IPS-18c (cell line): ENCODE data around the gene PUS3.
"Not testable (repeated sequence)": the region's sequence is repeated elsewhere in the genome, so short reads cannot be mapped to it uniquely, and the experiment has no call there.

ENCODE experiments used
- H3K4me3 ChIP-seq: 2 replicates; pipeline ENCODE4 v1.7.0; 2013; ENCODE audit warnings: low read depth, mild to moderate bottlenecking, low read length, moderate library complexity; ENCODE audit not compliant: insufficient read depth
- H3K9me3 ChIP-seq: one replicate; pipeline ENCODE4 v1.6.1; 2013; ENCODE audit warnings: mild to moderate bottlenecking, low read length, moderate library complexity; ENCODE audit not compliant: control insufficient read depth, insufficient read depth

PUS3 gene

DNA sequence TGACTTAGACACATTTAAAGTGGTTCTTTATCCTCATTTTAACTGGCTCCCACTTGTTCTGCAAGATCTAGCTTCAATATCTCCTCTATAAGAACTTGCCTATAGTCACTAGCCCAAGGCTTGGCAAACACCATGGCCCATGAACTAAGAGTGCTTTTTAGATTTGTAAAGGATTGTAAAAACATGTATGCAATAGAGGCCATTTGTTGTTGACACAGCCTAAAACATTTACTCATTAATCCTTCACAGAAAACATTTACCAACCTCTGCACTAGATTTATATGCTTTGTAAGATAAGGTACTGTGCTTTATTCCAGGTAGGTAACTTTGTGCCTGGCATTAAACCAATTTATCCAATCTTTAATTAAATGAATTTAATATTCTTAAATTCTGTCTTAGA lies 10.0 kb downstream of the PUS3 start:
- H3K4me3 ChIP-seq = no peak overlapping the region

DNA sequence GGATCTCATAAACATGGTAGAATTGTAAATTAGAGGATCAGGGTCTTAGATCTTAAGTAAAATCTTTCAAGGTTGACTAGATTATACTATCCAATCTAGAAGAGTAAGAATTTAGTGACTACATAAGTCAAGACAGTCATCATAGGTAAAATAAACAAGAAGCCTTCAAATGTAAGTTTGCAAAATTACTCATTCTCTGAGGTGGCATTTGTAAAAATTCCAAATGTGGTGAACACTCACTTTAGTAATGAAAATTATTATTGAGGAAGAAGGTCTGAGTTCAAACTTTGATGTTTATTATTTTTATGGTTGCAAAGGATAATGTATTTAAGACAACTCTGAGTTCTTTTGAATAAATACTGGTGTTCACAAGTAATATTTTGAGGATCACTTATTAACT lies 10.9 kb downstream of the PUS3 start:
- H3K4me3 ChIP-seq = no peak overlapping the region

More for the DNA sequence above, 10.0 kb downstream of the PUS3 start:
- no peaks in the 10 kb centered on the region for H3K9me3 ChIP-seq

DNA sequence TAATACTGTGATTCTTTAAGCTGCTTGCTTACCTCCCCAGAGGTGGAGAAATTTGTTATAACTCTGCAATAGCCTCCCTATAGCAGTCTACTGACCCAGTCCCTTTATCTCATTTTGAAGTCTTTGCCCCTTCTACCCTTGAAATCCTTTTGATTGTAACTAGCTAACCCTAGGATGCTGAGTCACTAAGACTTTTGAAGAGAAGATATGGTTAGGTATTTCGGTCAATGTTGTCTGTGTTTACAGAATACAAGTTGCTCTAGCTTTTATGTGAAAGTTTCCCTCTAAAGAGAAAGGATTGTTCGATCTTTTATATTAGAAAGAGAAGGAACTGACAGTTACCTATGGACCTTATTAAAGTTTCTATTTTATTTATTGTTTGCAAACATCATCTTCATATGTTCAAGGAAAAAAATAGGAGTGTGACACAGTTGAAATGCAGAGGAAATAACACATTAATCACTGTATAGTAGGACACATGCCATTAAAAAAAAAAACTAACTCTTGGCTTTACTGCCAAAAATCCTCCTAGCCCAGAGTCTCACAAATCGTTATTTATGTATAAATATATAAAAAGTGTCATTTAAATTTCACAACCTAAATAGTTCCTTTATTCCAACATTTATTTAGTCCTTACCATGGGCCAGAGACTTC lies 12.4 kb downstream of the PUS3 start:
- no peak overlapping the region for H3K4me3 ChIP-seq
- peaks cover 6% of the 10 kb centered on the region for H3K9me3 ChIP-seq

More for the DNA sequence above, 10.9 kb downstream of the PUS3 start:
- peaks cover 2% of the 10 kb centered on the region for H3K9me3 ChIP-seq

DNA sequence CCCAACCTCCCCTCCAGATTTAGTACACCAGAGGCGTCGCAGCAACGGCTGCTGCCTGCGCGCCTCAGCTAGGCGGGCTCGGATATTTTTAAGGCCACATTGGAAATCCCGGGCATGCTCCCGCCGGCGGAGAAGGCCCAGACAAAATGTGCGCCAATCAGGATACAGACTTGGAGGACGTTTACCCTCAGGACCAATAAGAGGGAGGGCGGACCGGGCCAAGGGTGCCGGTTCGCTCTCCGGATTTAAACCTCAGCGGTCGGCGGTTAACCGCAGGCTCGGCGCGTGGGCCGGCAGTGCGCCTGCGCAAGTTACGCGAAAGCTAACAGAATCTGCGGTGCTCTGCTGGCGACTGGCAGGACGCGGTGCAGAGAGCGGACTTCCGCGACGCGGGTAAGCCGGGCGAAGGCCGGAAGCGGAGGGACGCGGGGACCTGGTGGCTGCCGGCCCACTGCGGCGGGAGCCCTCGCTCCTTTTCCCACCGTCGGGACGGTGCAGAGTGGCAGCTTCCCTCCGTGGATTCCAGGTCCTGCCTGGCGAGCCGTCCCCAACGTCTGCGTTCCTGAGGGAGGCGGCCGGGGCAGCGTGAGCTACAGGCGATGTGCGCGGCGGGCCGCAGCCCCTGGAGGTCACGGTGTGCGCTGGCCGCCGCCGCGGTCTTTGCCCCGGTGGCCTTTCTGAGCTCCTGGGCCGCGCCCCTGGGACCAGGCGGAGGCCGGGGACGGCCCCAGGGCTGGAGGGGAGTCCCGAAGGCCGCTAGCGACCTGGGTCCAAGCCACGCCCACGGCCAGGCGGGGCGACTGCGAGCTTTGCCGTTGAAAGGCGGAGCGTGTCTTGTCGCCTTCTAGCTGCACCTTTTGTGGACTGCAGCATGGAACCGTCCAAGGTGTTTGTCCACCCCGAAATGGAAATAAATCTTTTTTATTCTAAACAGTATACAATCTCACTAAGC lies 15.4 kb downstream of the PUS3 start, which contains the start of gene HYLS1:
HYLS1 (plus strand) TSS at position 296 of the 952 bp plus-strand sequence. CDS start 11,701 bp downstream, outside the sequence.
- Histone ChIP-seq H3K9me3 (peaks cover 6% of the 10 kb centered on the region), H3K4me3 (peak within 1 kb of the TSS; percentile 89)

DNA sequence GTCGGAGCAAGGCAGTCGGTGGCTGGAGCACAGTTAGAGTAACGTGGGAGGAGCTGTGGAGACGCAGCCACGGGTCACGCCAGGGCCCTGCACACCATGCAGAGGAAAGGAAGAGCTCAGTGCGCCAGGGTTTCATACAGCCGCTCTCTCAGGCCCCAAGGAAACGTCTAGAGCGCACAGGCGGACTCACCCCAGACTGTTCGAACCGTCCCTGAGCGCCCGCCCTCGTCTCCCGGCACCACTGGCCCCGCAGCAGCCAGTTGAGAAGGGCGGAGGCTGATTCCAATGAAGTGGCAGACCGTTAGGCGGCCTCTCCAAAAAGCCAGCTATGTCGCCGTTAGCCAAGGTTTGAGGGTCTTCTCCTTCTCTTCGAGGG lies 16.0 kb downstream of the PUS3 start:
- peaks cover 6% of the 10 kb centered on the region for H3K9me3 ChIP-seq

DNA sequence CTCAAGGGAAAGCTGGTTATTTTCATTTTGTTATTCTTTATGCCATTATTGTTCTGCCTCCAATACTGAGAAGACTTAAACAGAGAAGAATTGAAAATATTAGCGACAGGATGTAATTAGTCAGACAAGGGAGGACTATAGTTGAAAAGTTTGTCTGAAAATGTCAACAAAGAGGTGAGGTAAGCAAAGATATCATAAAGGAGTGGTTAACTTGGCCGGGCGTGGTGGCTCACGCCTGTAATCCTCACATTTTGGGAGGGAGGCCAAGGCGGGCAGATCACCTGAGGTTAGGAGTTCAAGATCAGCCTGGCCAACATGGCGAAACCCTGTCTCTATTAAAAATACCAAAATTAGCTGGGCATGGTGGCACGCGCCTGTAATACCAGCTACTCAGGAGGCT lies 19.6 kb downstream of the PUS3 start:
- Histone ChIP-seq H3K4me3 (no peak overlapping the region), H3K9me3 (peaks cover 6% of the 10 kb centered on the region)

More for the DNA sequence above, 16.0 kb downstream of the PUS3 start:
- H3K4me3 ChIP-seq = peak overlapping the region; percentile 89

DNA sequence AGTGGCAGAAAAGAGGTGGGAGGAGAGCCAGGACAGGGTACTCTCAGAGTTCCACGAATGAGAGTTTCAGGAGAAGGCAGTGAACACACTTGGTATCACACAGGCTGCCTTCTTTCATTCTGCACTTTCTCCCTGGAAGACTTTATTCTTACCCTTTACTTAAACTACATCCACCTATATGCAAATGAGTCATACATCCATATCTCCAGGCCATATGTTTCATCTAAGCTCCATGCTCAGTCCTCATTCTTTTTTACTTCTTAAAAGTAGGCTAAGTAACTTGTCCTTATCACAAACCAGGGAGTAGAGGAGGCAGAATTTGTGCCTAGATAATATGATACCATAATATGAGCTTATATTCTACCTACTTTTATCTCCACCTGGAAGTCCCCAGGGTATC lies 21.7 kb downstream of the PUS3 start:
- H3K4me3 ChIP-seq = no peak overlapping the region
- H3K9me3 ChIP-seq = no peaks in the 10 kb centered on the region

DNA sequence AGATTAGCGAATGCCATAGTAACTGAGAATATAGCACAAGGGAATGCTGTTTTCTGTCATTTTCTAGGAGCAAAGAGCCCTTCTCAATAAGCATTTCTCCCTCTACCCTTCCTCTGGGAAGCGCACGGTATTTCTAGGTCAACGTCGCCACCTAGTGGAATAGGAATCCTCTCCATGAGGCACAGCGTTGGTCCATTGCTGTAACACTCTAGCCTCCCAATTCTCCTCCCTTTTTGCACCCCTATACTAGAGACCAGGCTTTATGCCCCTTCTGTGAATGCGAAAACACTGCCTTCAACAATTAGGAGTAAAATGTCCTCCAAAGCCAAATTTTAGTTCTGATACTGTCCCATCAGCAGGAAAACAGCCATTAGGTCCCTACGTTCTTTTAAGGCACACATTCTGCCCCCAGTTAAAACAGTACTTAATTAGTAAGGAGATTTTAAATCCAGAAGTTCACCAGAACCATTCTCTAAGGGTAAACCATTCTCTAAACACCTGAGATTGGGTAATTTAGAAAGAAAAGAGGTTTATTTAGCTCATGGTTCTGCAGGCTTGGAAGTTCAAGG lies 28.4 kb downstream of the PUS3 start:
- H3K4me3 ChIP-seq = no peak overlapping the region
- H3K9me3 ChIP-seq = no peaks in the 10 kb centered on the region

DNA sequence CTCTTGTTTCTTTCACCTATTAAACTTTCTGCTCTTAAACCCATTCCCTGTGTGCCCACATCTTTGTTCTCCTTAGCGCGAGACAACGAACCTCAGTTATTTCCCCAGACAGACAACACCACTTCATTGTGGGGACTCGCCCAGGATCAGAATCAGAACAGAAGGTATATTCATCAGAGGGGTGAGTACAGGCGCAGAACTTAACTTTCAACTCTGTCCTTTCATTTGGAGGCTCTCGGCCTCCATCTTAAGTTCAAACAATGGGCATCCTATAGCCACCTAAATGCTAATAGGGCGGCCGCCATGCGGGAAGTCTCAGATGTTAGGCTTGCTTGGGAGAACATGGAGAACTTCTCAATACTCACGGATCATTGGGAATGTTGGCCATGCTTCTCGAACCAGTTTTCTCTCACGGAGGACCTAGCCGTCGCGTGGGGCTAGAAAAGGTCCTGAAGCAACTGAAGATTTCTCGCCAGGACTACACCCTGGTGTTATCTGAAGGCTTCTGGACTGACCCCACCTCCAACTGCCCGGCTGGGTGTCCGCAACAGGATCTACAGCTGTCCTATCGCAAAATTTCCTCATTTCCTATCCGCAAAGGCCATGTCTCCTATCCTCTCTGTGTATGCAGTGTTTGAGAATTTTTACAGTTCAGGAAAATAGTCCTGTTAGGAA lies 29.0 kb downstream of the PUS3 start:
- H3K4me3 ChIP-seq = no peak overlapping the region; the same call in 1 of the 2 replicates
- no peaks in the 10 kb centered on the region for H3K9me3 ChIP-seq

DNA sequence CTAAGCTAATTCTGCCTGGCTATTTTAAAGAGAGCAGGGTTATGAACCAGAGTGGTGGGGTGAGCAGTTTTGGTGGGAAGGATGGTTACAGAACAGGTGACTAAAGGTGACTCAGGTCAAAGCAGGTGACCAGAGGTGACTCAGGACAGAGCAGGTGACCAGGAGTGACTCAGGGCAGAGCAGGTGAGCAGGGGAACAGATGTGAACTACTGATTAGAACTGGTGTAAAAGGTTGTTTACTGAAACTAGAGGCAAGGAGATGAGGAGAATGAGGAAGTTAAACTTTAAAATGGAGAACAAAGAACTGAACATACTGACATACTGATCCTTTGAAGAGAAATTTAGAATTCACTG lies 30.9 kb downstream of the PUS3 start:
- H3K4me3 ChIP-seq = no peak overlapping the region
- no peaks in the 10 kb centered on the region for H3K9me3 ChIP-seq

DNA sequence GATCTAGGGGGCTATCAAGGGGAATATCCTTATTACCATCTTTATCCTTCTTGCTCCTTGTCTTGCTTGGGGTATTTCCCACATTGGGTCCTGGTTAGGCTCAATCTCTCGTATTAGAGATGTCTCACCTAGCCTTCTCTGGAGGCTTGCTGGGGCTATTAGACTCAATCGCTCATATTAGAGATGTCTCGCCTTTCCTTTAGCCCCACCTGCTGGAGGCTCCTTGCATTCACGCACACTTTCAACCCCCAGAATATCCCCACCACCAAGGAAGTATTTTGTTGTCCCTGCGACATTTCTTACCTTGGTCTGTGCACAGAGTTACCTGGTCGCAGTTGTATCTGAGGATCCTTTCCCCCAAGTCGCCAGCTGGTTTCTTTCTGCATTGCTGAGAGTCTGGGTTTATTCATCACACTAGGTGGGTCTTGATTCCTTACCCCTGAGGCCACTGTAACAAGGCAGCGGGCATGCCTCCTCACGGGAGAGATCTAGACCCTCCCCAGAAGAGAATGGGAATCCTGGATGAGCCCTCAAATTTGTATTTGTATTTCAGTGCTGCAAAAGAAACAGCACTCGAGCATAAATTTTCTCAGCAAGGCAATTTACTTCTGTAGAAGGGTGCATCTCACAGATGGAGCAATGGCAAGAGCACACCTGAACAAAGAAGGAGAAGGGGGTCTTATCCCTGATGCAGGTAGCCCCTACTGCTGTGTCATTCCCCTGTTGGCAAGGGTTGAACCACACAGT lies 31.4 kb downstream of the PUS3 start:
- no peaks in the 10 kb centered on the region for H3K9me3 ChIP-seq
- H3K4me3 ChIP-seq = no peak overlapping the region

DNA sequence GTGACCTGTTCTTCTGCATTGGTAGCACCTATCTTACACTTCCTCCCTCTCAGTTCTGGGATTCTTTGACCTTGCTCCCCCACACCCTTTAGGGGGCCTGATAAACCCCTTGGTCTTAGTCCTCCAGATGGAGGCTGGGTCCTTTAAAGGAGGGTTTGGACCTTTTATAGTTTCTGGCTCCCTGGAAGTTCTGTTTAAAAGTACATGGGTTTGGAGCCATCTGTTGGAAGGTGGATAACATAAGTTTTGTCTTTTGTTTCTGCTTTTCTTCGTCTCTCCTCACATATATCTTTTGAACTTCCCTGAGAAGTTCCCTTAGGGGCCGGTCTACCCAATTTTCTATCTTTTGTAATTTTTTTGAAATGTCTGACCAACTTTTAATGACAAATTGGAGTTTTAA lies 33.5 kb downstream of the PUS3 start:
- no peak overlapping the region for H3K4me3 ChIP-seq
- no peaks in the 10 kb centered on the region for H3K9me3 ChIP-seq

DNA sequence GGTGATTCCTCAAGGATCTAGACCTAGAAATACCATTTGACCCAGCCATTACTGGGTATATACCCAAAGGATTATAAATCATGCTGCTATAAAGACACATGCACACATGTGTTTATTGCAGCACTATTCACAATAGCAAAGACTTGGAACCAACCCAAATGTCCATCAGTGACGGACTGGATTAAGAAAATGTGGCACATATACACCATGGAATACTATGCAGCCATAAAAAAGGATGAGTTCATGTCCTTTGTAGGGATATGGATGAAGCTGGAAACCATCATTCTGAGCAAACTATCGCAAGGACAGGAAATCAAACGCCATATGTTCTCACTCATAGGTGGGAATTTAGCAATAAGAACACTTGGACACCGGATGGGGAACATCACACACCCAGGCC lies 37.7 kb downstream of the PUS3 start:
- not testable (repeated sequence) for H3K9me3 ChIP-seq, H3K4me3 ChIP-seq

DNA sequence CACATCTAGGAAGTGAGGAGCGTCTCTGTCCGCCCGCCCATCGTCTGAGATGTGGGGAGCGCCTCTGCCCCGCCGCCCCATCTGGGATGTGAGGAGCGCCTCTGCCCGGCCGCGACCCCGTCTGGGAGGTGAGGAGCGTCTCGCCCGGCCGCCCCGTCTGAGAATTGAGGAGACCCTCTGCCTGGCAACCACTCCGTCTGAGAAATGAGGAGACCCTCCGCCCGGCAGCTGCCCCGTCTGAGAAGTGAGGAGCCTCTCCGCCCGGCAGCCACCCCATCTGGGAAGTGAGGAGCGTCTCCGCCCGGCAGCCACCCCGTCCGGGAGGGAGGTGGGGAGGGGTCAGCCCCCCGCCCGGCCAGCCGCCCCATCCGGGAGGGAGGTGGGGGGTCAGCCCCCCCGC lies 40.2 kb downstream of the PUS3 start:
- not testable (repeated sequence) for H3K9me3 ChIP-seq, H3K4me3 ChIP-seq

DNA sequence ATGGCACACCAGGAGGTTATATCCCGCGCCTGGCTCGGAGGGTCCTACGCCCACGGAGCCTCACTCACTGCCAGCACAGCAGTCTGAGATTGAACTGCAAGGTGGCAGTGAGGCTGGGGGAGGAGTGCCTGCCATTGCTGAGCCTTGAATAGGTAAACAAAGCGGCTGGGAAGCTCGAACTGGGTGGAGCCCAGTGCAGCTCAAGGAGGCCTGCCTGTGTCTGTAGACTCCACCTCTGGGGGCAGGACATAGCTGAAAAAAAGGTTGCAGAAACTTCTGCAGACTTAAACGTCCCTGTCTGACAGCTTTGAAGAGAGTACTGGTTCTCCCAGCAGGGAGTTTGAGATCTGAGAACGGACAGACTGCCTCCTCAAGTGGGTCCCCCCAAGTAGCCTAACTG lies 45.3 kb downstream of the PUS3 start:
- not testable (repeated sequence) for H3K9me3 ChIP-seq, H3K4me3 ChIP-seq

DNA sequence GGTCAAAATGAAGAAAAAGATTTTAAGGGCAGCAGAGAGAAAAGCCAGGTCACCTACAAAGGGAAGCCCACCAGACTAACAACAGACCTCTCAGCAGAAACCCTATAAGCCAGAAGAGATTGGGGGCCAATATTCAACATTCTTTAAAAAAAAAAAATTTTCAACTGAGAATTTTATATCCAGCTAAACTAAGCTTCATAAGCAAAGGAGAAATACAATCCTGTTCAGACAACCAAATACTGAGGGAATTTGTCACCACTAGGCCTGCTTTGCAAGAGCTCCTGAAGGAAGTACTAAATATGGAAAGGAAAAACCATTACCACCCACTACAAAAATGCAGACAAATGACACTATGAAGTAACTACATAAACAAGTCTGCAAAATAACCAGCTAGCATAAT lies 56.8 kb downstream of the PUS3 start:
- Histone ChIP-seq H3K9me3 (no peaks in the 10 kb centered on the region), H3K4me3 (no peak overlapping the region)
